Kidney (tissue), 14 donors: ENCODE data around the gene ERBIN. TPM values are rescaled to one million over a fixed set of nuclear protein-coding genes. Genes with fewer than 3 reads are reported as not detected.

Source experiments
- DNase-seq, 5 donors: peaks; one replicate each; pipeline ENCODE4 v3.0.0-alpha.2; 2013 to 2020
- FAIRE-seq: peaks from 2 replicates; lab custom pipeline; 2012; peaks lifted over from hg19 to GRCh38; lab: Jason Lieb, UNC
- H3K27ac ChIP-seq, 2 donors: one replicate each; pipeline ENCODE4 v1.7.0; 2013; ENCODE audit warnings: low read depth in 2 of 2, low read length in 2 of 2, inconsistent platforms in 1 of 2
- H3K27me3 ChIP-seq: one replicate; pipeline ENCODE4 v1.7.1; 2013; ENCODE audit warnings: low read length, inconsistent platforms; ENCODE audit not compliant: control insufficient read depth, insufficient read depth
- H3K36me3 ChIP-seq, 3 donors: one replicate each; pipeline versions ENCODE4 v1.7.0 to v1.7.1; 2013; ENCODE audit warnings: low read length in 3 of 3, control low read depth in 1 of 3, inconsistent platforms in 1 of 3; ENCODE audit not compliant: insufficient read depth in 3 of 3, control insufficient read depth in 2 of 3
- H3K4me1 ChIP-seq, 3 donors: one replicate each; pipeline versions ENCODE4 v1.7.0 to v1.7.1; 2013; ENCODE audit warnings: low read length in 3 of 3, inconsistent platforms in 1 of 3, low read depth in 1 of 3; ENCODE audit not compliant: control insufficient read depth in 2 of 3, insufficient read depth in 2 of 3
- H3K4me3 ChIP-seq, 3 donors: one replicate each; pipeline versions ENCODE4 v1.7.0 to v1.8.1; 2013; ENCODE audit warnings: low read length in 3 of 3, control low read depth in 1 of 3, inconsistent platforms in 1 of 3
- H3K9ac ChIP-seq, 3 donors: one replicate each; pipeline versions ENCODE4 v1.7.0 to v1.7.1; 2013; ENCODE audit warnings: low read length in 3 of 3, control low read depth in 1 of 3, inconsistent platforms in 1 of 3
- H3K9me3 ChIP-seq, 3 donors: one replicate each; pipeline versions ENCODE4 v1.7.0 to v1.7.1; 2013; ENCODE audit warnings: low read length in 3 of 3, control low read depth in 1 of 3, inconsistent platforms in 1 of 3; ENCODE audit not compliant: control insufficient read depth in 2 of 3, insufficient read depth in 1 of 3
- intact Hi-C: fragments of 100-400 bp; cut with DNase I; formaldehyde crosslinking; loops from one replicate; pipeline ENCODE4 v1.11.1; 2022
- polyA plus RNA-seq: library from polyadenylated mRNA; stranded (reverse); fragments of 350-450 nt; fragmentation: Illumina TruSeq; extraction: RNeasy Lipid Tissue Mini Kit (QIAGEN cat#74804); gene quantifications from one replicate; pipeline ENCODE4 v1.2.3, GENCODE V29; 2014; ENCODE audit warnings: low read depth, low replicate concordance; ENCODE audit not compliant: insufficient read depth
- total RNA-seq: library from RNA; stranded (reverse); fragmentation: NEBNext Ultra II Directional; extraction: Animal tissue kit (Norgen Biotek cat#: 25700); gene quantifications from one replicate; pipeline ENCODE4 v1.2.1, GENCODE V29; 2021
- TF ChIP-seq, protein P1 (sequence below): IDR thresholded peaks from 3 replicates; pipeline ENCODE4 v1.5.1; 2012; ENCODE audit warnings: mild to moderate bottlenecking, moderate library complexity, borderline replicate concordance; ENCODE audit not compliant: insufficient read depth; ENCODE audit errors: extremely low read depth
- donor health status: control.
- donor health status: control.
- donor health status: control.
- donor health status: control.
- donor health status: control.
- donor health status: DM: yes; HTN: yes; CAD: no.
- donor health status: Normal renal cell carcinoma (clear cell type).

ERBIN gene
- total and polyA plus RNA-seq, 2 donors from 2014 or later = 14.3 to 85.1 TPM

DNA sequence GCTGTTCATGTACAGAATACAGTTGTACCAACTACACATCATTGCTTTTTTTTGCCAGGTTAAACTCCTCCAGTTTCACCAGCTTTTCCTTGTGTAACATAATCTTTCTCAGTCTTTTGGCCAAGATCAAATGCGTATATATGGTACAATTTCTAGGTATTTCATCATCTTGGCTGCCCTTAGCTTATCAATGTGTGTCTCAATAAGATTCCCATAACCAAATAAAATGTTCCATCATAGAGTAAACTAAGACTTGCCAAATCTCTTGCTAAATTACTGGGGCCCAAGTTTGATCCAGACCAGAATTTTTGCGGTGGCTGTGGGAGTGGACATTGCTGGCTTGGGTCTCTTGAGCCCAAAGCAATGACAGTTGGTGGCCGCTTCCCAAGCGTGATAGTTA lies 24.3 kb upstream of the ERBIN start:
- H3K9me3 ChIP-seq = no peaks in the 10 kb centered on the region
- no peaks in the 10 kb centered on the region for H3K27me3 ChIP-seq
- no peaks in the 10 kb centered on the region for H3K4me1 ChIP-seq
- FAIRE-seq (no peak), DNase-seq (no peak)
- no peak overlapping the region for H3K9ac ChIP-seq
- intact Hi-C loops = no loop called here
- no peak overlapping the region for H3K27ac ChIP-seq
- no peaks in the 10 kb centered on the region for H3K36me3 ChIP-seq
- H3K4me3 ChIP-seq = no peak overlapping the region
- TF ChIP-seq, protein P1, sequence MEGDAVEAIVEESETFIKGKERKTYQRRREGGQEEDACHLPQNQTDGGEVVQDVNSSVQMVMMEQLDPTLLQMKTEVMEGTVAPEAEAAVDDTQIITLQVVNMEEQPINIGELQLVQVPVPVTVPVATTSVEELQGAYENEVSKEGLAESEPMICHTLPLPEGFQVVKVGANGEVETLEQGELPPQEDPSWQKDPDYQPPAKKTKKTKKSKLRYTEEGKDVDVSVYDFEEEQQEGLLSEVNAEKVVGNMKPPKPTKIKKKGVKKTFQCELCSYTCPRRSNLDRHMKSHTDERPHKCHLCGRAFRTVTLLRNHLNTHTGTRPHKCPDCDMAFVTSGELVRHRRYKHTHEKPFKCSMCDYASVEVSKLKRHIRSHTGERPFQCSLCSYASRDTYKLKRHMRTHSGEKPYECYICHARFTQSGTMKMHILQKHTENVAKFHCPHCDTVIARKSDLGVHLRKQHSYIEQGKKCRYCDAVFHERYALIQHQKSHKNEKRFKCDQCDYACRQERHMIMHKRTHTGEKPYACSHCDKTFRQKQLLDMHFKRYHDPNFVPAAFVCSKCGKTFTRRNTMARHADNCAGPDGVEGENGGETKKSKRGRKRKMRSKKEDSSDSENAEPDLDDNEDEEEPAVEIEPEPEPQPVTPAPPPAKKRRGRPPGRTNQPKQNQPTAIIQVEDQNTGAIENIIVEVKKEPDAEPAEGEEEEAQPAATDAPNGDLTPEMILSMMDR = no peak

DNA sequence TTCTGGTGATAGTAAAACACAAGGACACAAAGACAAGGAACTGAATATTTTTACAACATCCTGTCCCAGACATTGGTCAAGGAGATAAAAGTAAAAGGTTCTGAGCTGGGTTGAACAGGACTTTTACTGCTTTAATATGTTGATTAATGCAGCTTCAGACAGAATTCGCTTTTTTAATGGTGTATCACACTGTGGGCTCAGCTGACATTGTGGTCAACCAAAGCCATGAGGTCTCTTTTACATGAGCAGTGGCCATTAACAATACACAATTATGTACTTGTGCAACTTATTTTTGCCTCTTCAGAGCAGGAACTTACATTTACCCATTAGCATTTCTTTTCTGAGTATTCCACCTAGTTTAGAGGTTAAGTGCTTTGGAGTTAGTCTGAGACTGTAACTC lies 22.8 kb upstream of the ERBIN start:
- DNase-seq (no peak), FAIRE-seq (no peak)
- no peaks in the 10 kb centered on the region for H3K36me3 ChIP-seq
- H3K4me1 ChIP-seq = no peaks in the 10 kb centered on the region
- TF ChIP-seq, protein P1 = no peak
- intact Hi-C loops = no loop called here
- no peak overlapping the region for H3K4me3 ChIP-seq
- H3K27ac ChIP-seq = no peak overlapping the region
- H3K9me3 ChIP-seq = no peaks in the 10 kb centered on the region
- no peak overlapping the region for H3K9ac ChIP-seq
- no peaks in the 10 kb centered on the region for H3K27me3 ChIP-seq

DNA sequence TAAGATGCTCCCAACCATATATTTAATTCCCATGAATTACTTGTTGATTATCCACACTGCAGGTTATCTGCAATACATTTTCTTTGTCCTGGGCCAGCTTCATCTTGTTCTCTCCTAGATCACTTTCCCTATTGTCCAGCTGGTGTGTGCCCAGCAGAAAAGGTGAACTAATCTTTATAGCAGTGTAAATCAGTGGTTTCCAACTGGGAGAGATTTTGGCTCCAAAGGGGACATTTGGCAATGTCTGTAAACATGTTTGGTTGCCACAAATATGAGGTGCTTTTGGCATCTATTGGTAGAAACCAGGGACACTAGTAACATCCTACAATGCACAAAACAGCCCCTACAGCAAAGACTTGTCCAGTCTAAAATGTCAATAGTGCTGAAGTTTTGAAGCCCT lies 20.1 kb upstream of the ERBIN start:
- Histone ChIP-seq H3K36me3 (no peaks in the 10 kb centered on the region), H3K27me3 (no peaks in the 10 kb centered on the region), H3K9me3 (no peaks in the 10 kb centered on the region), H3K4me3 (no peak overlapping the region), H3K9ac (no peak overlapping the region), H3K4me1 (no peaks in the 10 kb centered on the region), H3K27ac (no peak overlapping the region)
- TF ChIP-seq, protein P1 = no peak
- FAIRE-seq = no peak
- no peak for DNase-seq
- intact Hi-C loops = no loop called here

DNA sequence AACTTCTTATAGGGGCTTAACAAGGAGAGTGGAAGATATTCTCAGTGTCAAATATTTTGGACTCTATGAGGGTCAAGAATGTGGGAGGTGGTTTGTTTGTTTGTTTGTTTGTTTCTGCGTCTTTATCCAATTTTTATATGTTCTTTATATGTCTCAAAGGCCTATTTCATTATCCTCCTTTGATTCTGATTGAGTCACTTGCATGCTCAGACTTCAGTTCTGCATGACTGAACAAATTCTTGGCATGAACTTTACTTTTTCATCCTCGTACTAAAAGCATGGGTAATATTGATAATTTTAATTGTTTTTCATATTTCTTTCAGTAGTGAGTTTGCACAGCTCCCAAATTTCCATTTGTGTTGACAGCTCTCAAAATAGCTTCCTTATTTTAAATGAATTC lies 19.2 kb upstream of the ERBIN start:
- intact Hi-C loops = no loop called here
- TF ChIP-seq, protein P1 = no peak
- FAIRE-seq = peak; percentile 51

More for the DNA sequence above, 19.2 kb upstream of the ERBIN start:
- H3K4me1 ChIP-seq = no peaks in the 10 kb centered on the region
- H3K4me3 ChIP-seq = no peak overlapping the region
- H3K9ac ChIP-seq = no peak overlapping the region
- no peaks in the 10 kb centered on the region for H3K36me3 ChIP-seq
- H3K27me3 ChIP-seq = no peaks in the 10 kb centered on the region
- H3K9me3 ChIP-seq = no peaks in the 10 kb centered on the region
- peak in 1 of 5 donors; percentile 8 for DNase-seq
- no peak overlapping the region for H3K27ac ChIP-seq
